Measurements from ENCODE around the gene GPR139.

DNA sequence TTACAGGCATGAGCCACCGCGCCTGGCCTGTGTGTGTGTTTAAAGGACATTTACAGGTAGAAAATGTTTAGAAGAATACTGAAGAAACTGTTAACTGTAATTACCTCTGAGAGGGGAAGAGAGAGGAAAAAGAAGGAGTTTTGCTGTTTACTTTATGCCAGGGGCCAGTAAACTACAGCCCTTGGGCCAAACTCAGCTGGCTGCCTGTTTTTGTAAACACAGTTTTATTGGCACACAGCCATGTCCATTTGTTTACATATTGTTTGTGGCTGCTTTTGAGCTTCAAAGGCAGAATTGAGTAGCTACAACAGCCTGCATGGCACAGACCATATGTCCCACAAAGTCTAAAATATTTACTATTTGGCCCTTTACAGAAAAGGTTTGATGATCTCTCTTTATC lies 76.4 kb downstream of the GPR139 start:
- TF ChIP-seq TAF1 (IDR thresholded peaks at IDR 0.05; ENCODE audit: low read depth) (no peak), YY1 (IDR thresholded peaks at IDR 0.05; ENCODE audit: low read depth) (no peak), RAD21 (IDR thresholded peaks at IDR 0.05; ENCODE audit: low read depth) (no peak), TCF12 (IDR thresholded peaks at IDR 0.05; ENCODE audit: low read depth) (no peak), EP300 (IDR thresholded peaks at IDR 0.05; ENCODE audit: borderline replicate concordance) (no peak), TEAD4 (IDR thresholded peaks at IDR 0.05) (no peak), MAX (IDR thresholded peaks at IDR 0.05) (no peak), CEBPB (IDR thresholded peaks at IDR 0.05) (no peak), NFIC (IDR thresholded peaks at IDR 0.05) (no peak), ZBTB7A (IDR thresholded peaks at IDR 0.05; ENCODE audit: low read depth) (no peak)
- TF ChIP-seq, protein P1, sequence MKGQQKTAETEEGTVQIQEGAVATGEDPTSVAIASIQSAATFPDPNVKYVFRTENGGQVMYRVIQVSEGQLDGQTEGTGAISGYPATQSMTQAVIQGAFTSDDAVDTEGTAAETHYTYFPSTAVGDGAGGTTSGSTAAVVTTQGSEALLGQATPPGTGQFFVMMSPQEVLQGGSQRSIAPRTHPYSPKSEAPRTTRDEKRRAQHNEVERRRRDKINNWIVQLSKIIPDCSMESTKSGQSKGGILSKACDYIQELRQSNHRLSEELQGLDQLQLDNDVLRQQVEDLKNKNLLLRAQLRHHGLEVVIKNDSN (IDR thresholded peaks at IDR 0.05), result no peak
- TF ChIP-seq, protein P2, sequence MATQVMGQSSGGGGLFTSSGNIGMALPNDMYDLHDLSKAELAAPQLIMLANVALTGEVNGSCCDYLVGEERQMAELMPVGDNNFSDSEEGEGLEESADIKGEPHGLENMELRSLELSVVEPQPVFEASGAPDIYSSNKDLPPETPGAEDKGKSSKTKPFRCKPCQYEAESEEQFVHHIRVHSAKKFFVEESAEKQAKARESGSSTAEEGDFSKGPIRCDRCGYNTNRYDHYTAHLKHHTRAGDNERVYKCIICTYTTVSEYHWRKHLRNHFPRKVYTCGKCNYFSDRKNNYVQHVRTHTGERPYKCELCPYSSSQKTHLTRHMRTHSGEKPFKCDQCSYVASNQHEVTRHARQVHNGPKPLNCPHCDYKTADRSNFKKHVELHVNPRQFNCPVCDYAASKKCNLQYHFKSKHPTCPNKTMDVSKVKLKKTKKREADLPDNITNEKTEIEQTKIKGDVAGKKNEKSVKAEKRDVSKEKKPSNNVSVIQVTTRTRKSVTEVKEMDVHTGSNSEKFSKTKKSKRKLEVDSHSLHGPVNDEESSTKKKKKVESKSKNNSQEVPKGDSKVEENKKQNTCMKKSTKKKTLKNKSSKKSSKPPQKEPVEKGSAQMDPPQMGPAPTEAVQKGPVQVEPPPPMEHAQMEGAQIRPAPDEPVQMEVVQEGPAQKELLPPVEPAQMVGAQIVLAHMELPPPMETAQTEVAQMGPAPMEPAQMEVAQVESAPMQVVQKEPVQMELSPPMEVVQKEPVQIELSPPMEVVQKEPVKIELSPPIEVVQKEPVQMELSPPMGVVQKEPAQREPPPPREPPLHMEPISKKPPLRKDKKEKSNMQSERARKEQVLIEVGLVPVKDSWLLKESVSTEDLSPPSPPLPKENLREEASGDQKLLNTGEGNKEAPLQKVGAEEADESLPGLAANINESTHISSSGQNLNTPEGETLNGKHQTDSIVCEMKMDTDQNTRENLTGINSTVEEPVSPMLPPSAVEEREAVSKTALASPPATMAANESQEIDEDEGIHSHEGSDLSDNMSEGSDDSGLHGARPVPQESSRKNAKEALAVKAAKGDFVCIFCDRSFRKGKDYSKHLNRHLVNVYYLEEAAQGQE (IDR thresholded peaks at IDR 0.05; ENCODE audit: low read depth), result no peak

Data from Ishikawa (cell line).